GM12873 (cell line): ENCODE data around the gene PRKCE.

Experiments used
- TF ChIP-seq, protein P1 (sequence below): IDR thresholded peaks from 2 replicates; pipeline ENCODE4 v1.5.1; 2012; ENCODE audit warnings: low read depth, mild to moderate bottlenecking, moderate library complexity, low read length, control low read depth; ENCODE audit not compliant: insufficient read depth; ENCODE audit errors: missing control alignments

PRKCE gene

DNA sequence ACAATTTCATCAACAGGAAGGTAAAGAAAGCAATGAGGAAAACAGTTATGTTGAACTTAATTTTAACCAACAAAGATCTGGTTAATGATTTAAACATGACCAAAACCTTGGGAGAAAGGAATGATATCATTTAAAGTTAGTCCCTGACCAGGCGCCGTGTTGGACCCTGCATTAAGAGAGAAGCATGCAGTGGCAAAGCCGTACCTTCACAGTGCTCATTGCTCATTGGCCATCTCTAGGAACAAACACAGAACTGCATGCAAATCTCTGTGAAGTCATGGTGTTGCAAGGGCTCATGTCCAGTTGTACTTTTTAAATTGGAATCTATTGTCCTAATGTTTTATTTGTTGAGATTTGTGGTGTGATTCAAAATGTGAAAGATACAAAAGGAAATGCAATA is 28.4 kb upstream of the PRKCE start:
- TF ChIP-seq, protein P1, sequence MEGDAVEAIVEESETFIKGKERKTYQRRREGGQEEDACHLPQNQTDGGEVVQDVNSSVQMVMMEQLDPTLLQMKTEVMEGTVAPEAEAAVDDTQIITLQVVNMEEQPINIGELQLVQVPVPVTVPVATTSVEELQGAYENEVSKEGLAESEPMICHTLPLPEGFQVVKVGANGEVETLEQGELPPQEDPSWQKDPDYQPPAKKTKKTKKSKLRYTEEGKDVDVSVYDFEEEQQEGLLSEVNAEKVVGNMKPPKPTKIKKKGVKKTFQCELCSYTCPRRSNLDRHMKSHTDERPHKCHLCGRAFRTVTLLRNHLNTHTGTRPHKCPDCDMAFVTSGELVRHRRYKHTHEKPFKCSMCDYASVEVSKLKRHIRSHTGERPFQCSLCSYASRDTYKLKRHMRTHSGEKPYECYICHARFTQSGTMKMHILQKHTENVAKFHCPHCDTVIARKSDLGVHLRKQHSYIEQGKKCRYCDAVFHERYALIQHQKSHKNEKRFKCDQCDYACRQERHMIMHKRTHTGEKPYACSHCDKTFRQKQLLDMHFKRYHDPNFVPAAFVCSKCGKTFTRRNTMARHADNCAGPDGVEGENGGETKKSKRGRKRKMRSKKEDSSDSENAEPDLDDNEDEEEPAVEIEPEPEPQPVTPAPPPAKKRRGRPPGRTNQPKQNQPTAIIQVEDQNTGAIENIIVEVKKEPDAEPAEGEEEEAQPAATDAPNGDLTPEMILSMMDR = no peak

DNA sequence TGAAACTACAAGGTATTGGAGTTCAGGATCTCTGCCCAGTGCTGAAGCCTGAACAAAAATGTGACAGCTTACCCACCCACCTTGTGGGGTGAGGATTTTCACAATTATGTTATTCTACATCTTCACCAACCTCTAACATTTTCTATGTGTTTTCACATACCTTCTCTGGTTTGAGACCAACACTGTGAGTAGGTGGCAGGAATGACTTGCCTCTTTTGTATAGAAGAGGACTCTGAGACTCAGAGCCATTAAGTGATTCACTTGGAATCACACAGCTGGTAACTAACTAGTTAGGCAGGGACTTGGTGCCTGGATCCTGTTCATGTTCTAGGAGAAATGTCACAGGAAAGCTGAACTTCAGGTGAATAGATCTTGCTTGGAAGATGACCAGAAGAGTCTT is 25.7 kb upstream of the PRKCE start:
- TF ChIP-seq, protein P1 = no peak

DNA sequence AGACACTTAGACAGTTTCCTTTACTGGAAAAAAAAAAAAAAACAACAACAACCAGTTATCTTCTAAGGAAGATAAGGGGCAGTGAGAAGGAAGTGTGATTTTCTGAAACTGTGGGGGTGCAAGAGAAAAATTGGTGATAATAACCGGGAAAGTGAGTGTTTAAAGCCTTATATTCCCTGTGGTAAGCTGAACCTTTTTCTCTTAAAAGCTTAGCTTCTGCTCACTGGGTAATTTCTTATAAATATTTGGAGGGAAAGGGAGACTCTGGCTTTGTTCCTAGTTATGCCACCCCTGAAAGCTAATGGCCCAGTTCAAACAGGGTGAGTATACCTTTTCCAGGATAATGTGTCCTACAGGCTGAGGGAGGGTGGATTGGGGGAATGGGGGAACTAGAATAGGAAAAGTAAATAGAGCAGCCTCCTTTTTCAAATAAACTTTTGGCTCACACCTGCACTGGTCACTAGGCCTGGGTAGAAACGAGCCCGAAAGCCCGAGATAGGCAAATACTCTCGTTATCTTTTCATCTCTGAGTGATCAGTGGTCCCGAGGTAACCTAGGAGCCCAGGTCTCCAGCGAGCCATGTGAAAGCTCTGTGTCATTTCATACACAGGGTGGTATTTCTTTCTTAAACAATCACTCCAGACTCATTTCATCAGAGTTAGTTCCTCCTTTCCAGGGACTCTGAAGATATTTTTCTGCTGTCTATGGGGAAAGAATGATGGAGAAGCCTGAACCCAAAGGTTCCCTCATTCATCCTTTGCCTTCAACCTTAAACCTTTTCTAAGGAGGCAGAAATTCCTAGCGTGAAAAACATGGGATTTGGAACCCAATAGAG is 24.9 kb upstream of the PRKCE start:
- TF ChIP-seq, protein P1 = no peak

DNA sequence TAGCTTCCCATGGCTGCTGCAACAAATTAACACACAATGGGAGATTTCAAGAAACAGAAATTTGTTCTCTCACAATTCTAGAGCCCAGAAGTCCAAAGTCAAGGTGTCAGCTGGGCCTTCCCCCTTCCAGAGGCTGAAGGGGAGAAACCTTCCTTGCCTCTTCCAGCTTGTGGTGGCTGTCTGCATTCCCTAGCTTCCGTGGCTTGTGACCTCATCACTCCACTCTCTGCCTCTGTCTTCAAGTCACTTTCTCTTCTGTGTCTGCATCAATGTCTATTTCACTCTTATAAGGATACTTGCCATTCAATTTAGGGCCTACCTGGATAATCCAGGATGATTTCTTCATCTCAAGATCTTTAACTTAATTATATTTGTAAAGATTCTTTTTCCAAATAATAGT is 23.6 kb upstream of the PRKCE start:
- TF ChIP-seq, protein P1 = no peak

DNA sequence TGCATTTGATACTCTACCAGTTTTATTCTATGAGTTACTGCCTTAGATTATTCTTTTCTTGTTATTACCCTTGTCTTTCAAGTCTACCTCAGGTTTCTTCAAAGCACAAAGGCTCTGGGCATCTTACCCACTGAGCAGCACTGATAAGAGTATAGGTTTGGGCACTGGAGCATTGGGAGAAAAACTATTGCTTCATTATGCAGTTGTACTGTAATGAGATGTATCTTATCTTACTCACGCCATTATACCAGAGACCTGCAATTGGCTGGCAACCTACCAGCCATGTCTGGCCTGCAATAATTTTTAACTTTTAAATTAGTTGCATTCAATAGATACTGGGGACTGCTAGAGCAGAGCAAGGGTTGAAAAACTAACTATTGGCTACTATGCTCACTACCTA is 21.5 kb upstream of the PRKCE start:
- TF ChIP-seq, protein P1 = no peak

DNA sequence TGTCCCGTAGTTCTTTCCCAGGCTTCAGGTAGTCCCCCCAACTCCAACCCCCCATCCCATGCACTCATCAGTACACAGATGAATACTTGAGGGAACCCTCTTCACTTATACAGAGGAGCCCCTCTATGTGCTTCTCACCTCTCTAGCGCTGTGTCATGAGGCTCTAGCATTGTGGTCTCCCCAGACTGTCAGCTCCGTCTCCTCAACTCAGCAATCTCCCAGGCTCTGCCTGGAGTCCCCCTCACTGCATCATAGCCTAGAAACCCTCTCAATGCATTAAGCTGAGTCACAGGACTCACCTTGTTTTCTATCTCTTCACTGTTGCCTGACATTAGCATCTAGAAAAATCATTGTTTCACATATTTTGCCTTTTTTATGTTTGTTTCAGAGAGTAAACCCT is 20.2 kb upstream of the PRKCE start:
- TF ChIP-seq, protein P1 = no peak

DNA sequence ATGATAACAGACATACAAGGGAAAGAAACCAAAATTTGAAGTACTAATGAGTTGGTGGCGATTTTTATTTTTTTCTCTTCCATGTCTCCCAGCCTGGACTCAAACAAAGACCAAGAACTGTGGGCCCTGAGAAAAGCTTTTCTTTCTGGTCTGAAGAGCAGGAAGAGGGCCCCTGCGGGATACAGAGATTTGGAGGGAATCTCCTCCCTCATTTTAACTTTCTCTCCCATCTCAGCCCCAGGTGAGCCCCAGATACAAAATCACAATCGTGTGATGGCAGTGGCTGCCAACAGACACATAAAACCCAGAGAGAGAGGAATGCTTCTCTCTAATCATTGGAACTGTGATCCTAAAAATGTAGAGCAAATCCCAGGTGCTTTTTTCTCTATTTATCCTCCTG is 19.5 kb upstream of the PRKCE start:
- TF ChIP-seq, protein P1 = no peak

DNA sequence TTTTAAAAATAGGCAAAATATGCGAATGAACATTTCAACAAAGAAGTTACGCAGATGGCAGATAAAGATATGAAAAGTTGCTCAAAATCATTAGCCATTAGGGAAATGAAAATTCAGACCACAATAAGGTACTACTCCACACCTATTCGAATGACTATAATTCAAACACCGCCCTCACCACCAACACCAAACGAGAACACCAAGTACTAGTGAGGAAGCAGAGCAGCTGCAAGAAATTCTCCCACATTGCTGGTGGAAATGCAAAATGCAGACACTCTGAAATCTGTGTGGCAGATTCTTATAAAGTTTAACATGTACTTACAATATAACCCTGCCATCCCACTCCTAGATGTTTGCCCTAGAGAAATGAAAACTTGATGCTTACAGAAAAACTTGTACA is 17.3 kb upstream of the PRKCE start:
- TF ChIP-seq, protein P1 = no peak
